Stimulated activated effector memory CD8-positive, alpha-beta T cell treated with anti-CD3 and anti-CD28 coated beads, Interleukin-12 subunit alpha, Interleukin-12 subunit beta, amount 100 ng/mL, for 72 hours (primary cell): ENCODE results near the gene B3GNT9.

Source experiments
- ATAC-seq: fragments of 150-1000 bp; cut with Tn5 transposase; 2 replicates; pipeline ENCODE4 v1.10.0; 2021
- DNase-seq, 2 donors: peaks; one replicate each; pipeline ENCODE4 v3.0.0; 2021 to 2022; ENCODE audit warnings: low spot score in 2 of 2
- H3K27ac Mint-ChIP-seq: one replicate; pipeline ENCODE4 v1.8.0; 2022; ENCODE audit warnings: mild to moderate bottlenecking, mixed read lengths
- H3K36me3 Mint-ChIP-seq: one replicate; pipeline ENCODE4 v1.8.0; 2022; ENCODE audit warnings: mild to moderate bottlenecking, mixed read lengths
- H3K4me1 Mint-ChIP-seq: one replicate; pipeline ENCODE4 v1.8.0; 2022; ENCODE audit warnings: mixed read lengths
- H3K4me3 Mint-ChIP-seq: one replicate; pipeline ENCODE4 v1.8.0; 2022; ENCODE audit warnings: mild to moderate bottlenecking, mixed read lengths
- H3K9me3 Mint-ChIP-seq: one replicate; pipeline ENCODE4 v1.8.0; 2022; ENCODE audit warnings: mixed read lengths

The B3GNT9 gene

GRCh38 chr16:67154578-67155294, 3.9 kb upstream of the B3GNT9 start:
- H3K36me3 Mint-ChIP-seq: peaks cover 36% of the 10 kb centered on the region

GRCh38 chr16:67151431-67152097, 766 bp upstream of the B3GNT9 start:
- Mint-ChIP-seq H3K27ac (peak overlapping the region; percentile 60), H3K36me3 (peaks cover 63% of the 10 kb centered on the region), H3K9me3 (no peaks in the 10 kb centered on the region), H3K4me3 (peak overlapping the region; percentile 71), H3K4me1 (peaks cover 55% of the 10 kb centered on the region)
- no peak for DNase-seq
- ATAC-seq: no peak

More at GRCh38 chr16:67154578-67155294, 3.9 kb upstream of the B3GNT9 start:
- H3K27ac Mint-ChIP-seq: no peak overlapping the region
- H3K4me3 Mint-ChIP-seq: peak overlapping the region; percentile 95
- peaks cover 68% of the 10 kb centered on the region for H3K4me1 Mint-ChIP-seq
- ATAC-seq (no peak), DNase-seq (no peak)
- no peaks in the 10 kb centered on the region for H3K9me3 Mint-ChIP-seq

GRCh38 chr16:67150047-67150832, 558 bp downstream of the B3GNT9 start:
- peak overlapping the region; percentile 60 for H3K27ac Mint-ChIP-seq
- peaks cover 73% of the 10 kb centered on the region for H3K36me3 Mint-ChIP-seq
- H3K9me3 Mint-ChIP-seq: no peaks in the 10 kb centered on the region
- peak; percentile 83 for ATAC-seq
- peaks cover 43% of the 10 kb centered on the region for H3K4me1 Mint-ChIP-seq
- H3K4me3 Mint-ChIP-seq: peak overlapping the region; percentile 71
- peak in 1 of 2 donors; percentile 76 for DNase-seq

- ATAC-seq (no peak), DNase-seq (no peak)
- H3K4me3 Mint-ChIP-seq: peak overlapping the region; percentile 71
- H3K36me3 Mint-ChIP-seq: peaks cover 70% of the 10 kb centered on the region
- H3K4me1 Mint-ChIP-seq: peaks cover 40% of the 10 kb centered on the region
- H3K27ac Mint-ChIP-seq: no peak overlapping the region
- no peaks in the 10 kb centered on the region for H3K9me3 Mint-ChIP-seq
Observed at GRCh38 chr16:67149276-67150046, 1.3 kb downstream of the B3GNT9 start.

GRCh38 chr16:67148656-67149275, 2.0 kb downstream of the B3GNT9 start:
- Mint-ChIP-seq H3K4me3 (peak overlapping the region; percentile 71), H3K9me3 (no peaks in the 10 kb centered on the region), H3K27ac (no peak overlapping the region), H3K36me3 (peaks cover 71% of the 10 kb centered on the region), H3K4me1 (peaks cover 36% of the 10 kb centered on the region)
- DNase-seq (no peak), ATAC-seq (no peak)

GRCh38 chr16:67148221-67148620, 2.6 kb downstream of the B3GNT9 start:
- Mint-ChIP-seq H3K9me3 (no peaks in the 10 kb centered on the region), H3K4me1 (peaks cover 31% of the 10 kb centered on the region), H3K36me3 (peaks cover 72% of the 10 kb centered on the region), H3K4me3 (peak overlapping the region; percentile 71), H3K27ac (no peak overlapping the region)
- ATAC-seq (no peak), DNase-seq (no peak)

GRCh38 chr16:67147437-67148140, 3.2 kb downstream of the B3GNT9 start:
- ATAC-seq (no peak), DNase-seq (no peak)
- peaks cover 24% of the 10 kb centered on the region for H3K4me1 Mint-ChIP-seq
- H3K27ac Mint-ChIP-seq: no peak overlapping the region
- no peak overlapping the region for H3K4me3 Mint-ChIP-seq
- peaks cover 73% of the 10 kb centered on the region for H3K36me3 Mint-ChIP-seq
- no peaks in the 10 kb centered on the region for H3K9me3 Mint-ChIP-seq

- Mint-ChIP-seq H3K9me3 (no peaks in the 10 kb centered on the region), H3K36me3 (peaks cover 69% of the 10 kb centered on the region), H3K4me1 (peaks cover 22% of the 10 kb centered on the region), H3K27ac (peak overlapping the region; percentile 26), H3K4me3 (no peak overlapping the region)
- DNase-seq (no peak), ATAC-seq (no peak)
Observed at GRCh38 chr16:67146523-67147357, 4.1 kb downstream of the B3GNT9 start.

- no peaks in the 10 kb centered on the region for H3K9me3 Mint-ChIP-seq
- no peak for DNase-seq
- no peak overlapping the region for H3K4me3 Mint-ChIP-seq
- ATAC-seq: no peak
- H3K27ac Mint-ChIP-seq: peak overlapping the region; percentile 26
- peaks cover 69% of the 10 kb centered on the region for H3K36me3 Mint-ChIP-seq
- H3K4me1 Mint-ChIP-seq: peaks cover 12% of the 10 kb centered on the region
Observed at GRCh38 chr16:67145746-67146145, 5.1 kb downstream of the B3GNT9 start.

- DNase-seq (no peak), ATAC-seq (no peak)
- peaks cover 77% of the 10 kb centered on the region for H3K36me3 Mint-ChIP-seq
- no peaks in the 10 kb centered on the region for H3K9me3 Mint-ChIP-seq
- H3K27ac Mint-ChIP-seq: peak overlapping the region; percentile 65
- H3K4me3 Mint-ChIP-seq: no peak overlapping the region
- H3K4me1 Mint-ChIP-seq: peaks cover 12% of the 10 kb centered on the region
Observed at GRCh38 chr16:67144943-67145342, 5.9 kb downstream of the B3GNT9 start.

- Mint-ChIP-seq H3K27ac (peak overlapping the region; percentile 56), H3K9me3 (no peaks in the 10 kb centered on the region)
- no peak for ATAC-seq
Observed at GRCh38 chr16:67142342-67142741, 8.5 kb downstream of the B3GNT9 start.

GRCh38 chr16:67141391-67141790, 9.4 kb downstream of the B3GNT9 start:
- peak overlapping the region; percentile 26 for H3K27ac Mint-ChIP-seq
- no peak for DNase-seq
- no peak for ATAC-seq
- peaks cover 79% of the 10 kb centered on the region for H3K36me3 Mint-ChIP-seq
- no peaks in the 10 kb centered on the region for H3K4me1 Mint-ChIP-seq
- H3K4me3 Mint-ChIP-seq: no peak overlapping the region
- H3K9me3 Mint-ChIP-seq: no peaks in the 10 kb centered on the region

More at GRCh38 chr16:67142342-67142741, 8.5 kb downstream of the B3GNT9 start:
- Mint-ChIP-seq H3K36me3 (peaks cover 77% of the 10 kb centered on the region), H3K4me1 (no peaks in the 10 kb centered on the region), H3K4me3 (no peak overlapping the region)
- DNase-seq: no peak

GRCh38 chr16:67137605-67138004, 13.2 kb downstream of the B3GNT9 start:
- DNase-seq (no peak), ATAC-seq (no peak)
- no peaks in the 10 kb centered on the region for H3K4me1 Mint-ChIP-seq
- no peaks in the 10 kb centered on the region for H3K9me3 Mint-ChIP-seq
- H3K36me3 Mint-ChIP-seq: peaks cover 87% of the 10 kb centered on the region
- no peak overlapping the region for H3K4me3 Mint-ChIP-seq
- H3K27ac Mint-ChIP-seq: no peak overlapping the region
